ENCODE measurements around the gene NFX1.

DNA sequence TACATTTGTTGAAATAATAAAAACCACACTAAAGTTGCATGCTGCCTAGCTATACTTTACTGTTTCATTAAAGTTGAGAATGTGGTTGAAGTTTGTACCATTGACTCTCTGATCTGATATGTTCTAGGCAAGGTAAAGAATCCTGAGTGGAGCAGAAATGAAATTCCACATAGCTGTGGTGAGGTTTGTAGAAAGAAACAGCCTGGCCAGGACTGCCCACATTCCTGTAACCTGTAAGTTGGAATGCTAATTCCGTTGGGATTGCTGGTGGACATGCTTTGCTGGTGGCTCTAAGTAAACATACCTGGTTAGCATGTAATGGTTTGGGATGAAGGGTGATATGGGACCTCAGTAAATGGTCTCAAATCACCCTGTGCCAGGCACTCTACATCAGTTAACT, 16.8 kb downstream of the NFX1 start:
- TF ChIP-seq, protein P1, sequence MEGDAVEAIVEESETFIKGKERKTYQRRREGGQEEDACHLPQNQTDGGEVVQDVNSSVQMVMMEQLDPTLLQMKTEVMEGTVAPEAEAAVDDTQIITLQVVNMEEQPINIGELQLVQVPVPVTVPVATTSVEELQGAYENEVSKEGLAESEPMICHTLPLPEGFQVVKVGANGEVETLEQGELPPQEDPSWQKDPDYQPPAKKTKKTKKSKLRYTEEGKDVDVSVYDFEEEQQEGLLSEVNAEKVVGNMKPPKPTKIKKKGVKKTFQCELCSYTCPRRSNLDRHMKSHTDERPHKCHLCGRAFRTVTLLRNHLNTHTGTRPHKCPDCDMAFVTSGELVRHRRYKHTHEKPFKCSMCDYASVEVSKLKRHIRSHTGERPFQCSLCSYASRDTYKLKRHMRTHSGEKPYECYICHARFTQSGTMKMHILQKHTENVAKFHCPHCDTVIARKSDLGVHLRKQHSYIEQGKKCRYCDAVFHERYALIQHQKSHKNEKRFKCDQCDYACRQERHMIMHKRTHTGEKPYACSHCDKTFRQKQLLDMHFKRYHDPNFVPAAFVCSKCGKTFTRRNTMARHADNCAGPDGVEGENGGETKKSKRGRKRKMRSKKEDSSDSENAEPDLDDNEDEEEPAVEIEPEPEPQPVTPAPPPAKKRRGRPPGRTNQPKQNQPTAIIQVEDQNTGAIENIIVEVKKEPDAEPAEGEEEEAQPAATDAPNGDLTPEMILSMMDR (IDR thresholded peaks at IDR 0.05) = no peak
- TF ChIP-seq POLR2A (IDR thresholded peaks at IDR 0.05) = no peak
